H9 (cell line): Measurements from ENCODE around the gene TMEM253. TPM values are rescaled to one million over a fixed set of nuclear protein-coding genes. Genes with fewer than 3 reads are reported as not detected.

ENCODE experiments used
- DNase-seq: peaks from one replicate; pipeline ENCODE4 v3.0.0-alpha.2; 2017
- H2AFZ ChIP-seq: one replicate; pipeline ENCODE4 v1.6.1; 2013; ENCODE audit warnings: mild to moderate bottlenecking, low read length, control low read depth, moderate library complexity
- H2AK5ac ChIP-seq: 2 replicates; pipeline ENCODE4 v1.6.1; 2013; ENCODE audit warnings: low read length, control low read depth, mixed read lengths; ENCODE audit not compliant: insufficient read length
- H2BK120ac ChIP-seq: one replicate; pipeline ENCODE4 v1.6.1; 2013; ENCODE audit warnings: low read depth, mild to moderate bottlenecking, low read length, control low read depth, inconsistent platforms; ENCODE audit not compliant: poor library complexity, severe bottlenecking
- H2BK12ac ChIP-seq: 2 replicates; pipeline ENCODE4 v1.6.1; 2013; ENCODE audit warnings: low read length, control low read depth, mixed read lengths, low read depth; ENCODE audit not compliant: insufficient read length
- H2BK15ac ChIP-seq: 2 replicates; pipeline ENCODE4 v1.6.1; 2013; ENCODE audit warnings: low read depth, low read length, control low read depth
- H2BK20ac ChIP-seq: one replicate; pipeline ENCODE4 v1.6.1; 2013; ENCODE audit warnings: low read depth, mild to moderate bottlenecking, low read length, control low read depth, inconsistent platforms; ENCODE audit not compliant: poor library complexity, severe bottlenecking
- H2BK5ac ChIP-seq: 2 replicates; pipeline ENCODE4 v1.6.1; 2013; ENCODE audit warnings: low read length, control low read depth, mixed read lengths; ENCODE audit not compliant: insufficient read length
- H3K14ac ChIP-seq: 2 replicates; pipeline ENCODE4 v1.6.1; 2013; ENCODE audit warnings: low read length, control low read depth; ENCODE audit not compliant: insufficient read depth
- H3K18ac ChIP-seq: 2 replicates; pipeline ENCODE4 v1.6.1; 2013; ENCODE audit warnings: low read depth, mild to moderate bottlenecking, mixed read lengths, low read length, control low read depth; ENCODE audit not compliant: insufficient read length
- H3K23ac ChIP-seq: 2 replicates; pipeline ENCODE4 v1.6.1; 2013; ENCODE audit warnings: low read length, control low read depth, mixed read lengths, low read depth; ENCODE audit not compliant: insufficient read length
- H3K23me2 ChIP-seq: 2 replicates; pipeline ENCODE4 v1.6.1; 2013; ENCODE audit warnings: low read depth, mild to moderate bottlenecking, mixed read lengths, low read length, control low read depth; ENCODE audit not compliant: insufficient read length, poor library complexity, severe bottlenecking
- H3K27ac ChIP-seq: 2 replicates; pipeline ENCODE4 v1.5.1; 2013; ENCODE audit warnings: low read length, control low read depth, mixed read lengths, low read depth; ENCODE audit not compliant: insufficient read length
- H3K27me3 ChIP-seq: 2 replicates; pipeline ENCODE4 v1.6.1; 2013; ENCODE audit warnings: low read length, control low read depth, inconsistent platforms; ENCODE audit not compliant: insufficient read depth
- H3K4ac ChIP-seq: 2 replicates; pipeline ENCODE4 v1.6.1; 2013; ENCODE audit warnings: low read depth, mild to moderate bottlenecking, control low read depth, inconsistent platforms, low read length, moderate library complexity
- H3K4me1 ChIP-seq: 2 replicates; pipeline ENCODE4 v1.6.1; 2013; ENCODE audit warnings: low read length, control low read depth, inconsistent platforms; ENCODE audit not compliant: insufficient read depth
- H3K4me2 ChIP-seq: 2 replicates; pipeline ENCODE4 v1.6.1; 2013; ENCODE audit warnings: low read length, control low read depth, mixed read lengths; ENCODE audit not compliant: insufficient read length, insufficient read depth
- H3K56ac ChIP-seq: 2 replicates; pipeline ENCODE4 v1.6.1; 2013; ENCODE audit warnings: low read depth, mild to moderate bottlenecking, mixed read lengths, low read length, control low read depth; ENCODE audit not compliant: insufficient read length
- H3K79me1 ChIP-seq: 2 replicates; pipeline ENCODE4 v1.6.1; 2013; ENCODE audit warnings: low read depth, mild to moderate bottlenecking, moderate library complexity, low read length, control low read depth, inconsistent platforms; ENCODE audit not compliant: insufficient read depth, poor library complexity, severe bottlenecking
- H3K79me2 ChIP-seq: 2 replicates; pipeline ENCODE4 v1.6.1; 2013; ENCODE audit warnings: low read length, control low read depth, inconsistent platforms; ENCODE audit not compliant: insufficient read depth
- H3K9ac ChIP-seq: 2 replicates; pipeline ENCODE4 v1.6.1; 2013; ENCODE audit warnings: low read length, control low read depth, mixed read lengths; ENCODE audit not compliant: insufficient read length; ENCODE audit errors: extremely low read depth
- H3K9me3 ChIP-seq: one replicate; pipeline ENCODE4 v1.6.1; 2013; ENCODE audit warnings: low read depth, low read length, inconsistent platforms; ENCODE audit not compliant: control insufficient read depth
- H3T11ph ChIP-seq: one replicate; pipeline ENCODE4 v1.6.1; 2013; ENCODE audit warnings: mild to moderate bottlenecking, low read length, control low read depth, inconsistent platforms
- H4K20me1 ChIP-seq: one replicate; pipeline ENCODE4 v1.6.1; 2013; ENCODE audit not compliant: control insufficient read depth, insufficient read length, insufficient read depth
- H4K5ac ChIP-seq: 2 replicates; pipeline ENCODE4 v1.6.1; 2013; ENCODE audit warnings: low read depth, mild to moderate bottlenecking, mixed read lengths, low read length, control low read depth; ENCODE audit not compliant: insufficient read length
- H4K8ac ChIP-seq: replicated peaks from 2 replicates; pipeline ENCODE4 v1.6.1; 2013; ENCODE audit warnings: low read length, control low read depth, mixed read lengths, low read depth; ENCODE audit not compliant: insufficient read length
- H4K91ac ChIP-seq: 2 replicates; pipeline ENCODE4 v1.6.1; 2013; ENCODE audit warnings: low read depth, mild to moderate bottlenecking, moderate library complexity, mixed read lengths, low read length, control low read depth; ENCODE audit not compliant: insufficient read length
- H3K27ac Mint-ChIP-seq, 3 experiments: 2 replicates in 2 of 3; 3 replicates in 1 of 3; pipeline ENCODE4 v1.8.0; 2020 to 2021; ENCODE audit warnings: mixed read lengths in 3 of 3, mild to moderate bottlenecking in 1 of 3, moderate library complexity in 1 of 3
- H3K27me3 Mint-ChIP-seq: 2 replicates; pipeline ENCODE4 v1.8.0; 2021; ENCODE audit warnings: low read depth, mild to moderate bottlenecking, moderate library complexity, mixed read lengths
- H3K36me3 Mint-ChIP-seq, 3 experiments: 2 replicates in 2 of 3; 3 replicates in 1 of 3; pipeline ENCODE4 v1.8.0; 2020 to 2021; ENCODE audit warnings: low read depth in 3 of 3, mixed read lengths in 3 of 3; ENCODE audit not compliant: insufficient read depth in 1 of 3
- H3K4me1 Mint-ChIP-seq, 2 experiments: 2 replicates each; pipeline ENCODE4 v1.8.0; 2020; ENCODE audit warnings: mixed read lengths in 2 of 2
- H3K4me3 Mint-ChIP-seq, 2 experiments: 2 replicates in 1 of 2; 3 replicates in 1 of 2; pipeline ENCODE4 v1.8.0; 2020 to 2021; ENCODE audit warnings: mild to moderate bottlenecking in 2 of 2, mixed read lengths in 2 of 2, moderate library complexity in 1 of 2
- H3K9me3 Mint-ChIP-seq, 2 experiments: 2 replicates in 1 of 2; 3 replicates in 1 of 2; pipeline ENCODE4 v1.8.0; 2020; ENCODE audit warnings: mild to moderate bottlenecking in 2 of 2, mixed read lengths in 2 of 2, moderate library complexity in 1 of 2
- CTCF ChIP-seq: fragments of 200-600 bp; sonication (generic); conservative IDR thresholded peaks from 3 replicates; pipeline ENCODE4 v1.8.0; 2021; ENCODE audit warnings: antibody characterized with exemption, mild to moderate bottlenecking
- total RNA-seq: library from RNA; stranded (reverse); gene quantifications from 2 replicates; pipeline ENCODE4 v1.2.1, GENCODE V29; 2021

TMEM253 gene
- total RNA-seq, 1 experiment from 2014 or later: 2.2 TPM

GRCh38 chr14:21145437-21145836 is 44.6 kb downstream of the TMEM253 start:
- TF ChIP-seq CTCF: no peak
- H3K9me3 ChIP-seq: no peaks in the 10 kb centered on the region

More at GRCh38 chr14:21145437-21145836, 44.6 kb downstream of the TMEM253 start:
- no peak overlapping the region for H3K23ac ChIP-seq
- no peak overlapping the region for H3K14ac ChIP-seq
- no peak overlapping the region for H2BK15ac ChIP-seq
- no peak overlapping the region for H4K5ac ChIP-seq
- no peak overlapping the region for H4K91ac ChIP-seq
- H3T11ph ChIP-seq: no peak overlapping the region
- H3K79me1 ChIP-seq: no peaks in the 10 kb centered on the region
- no peak overlapping the region for H2BK120ac ChIP-seq
- H3K18ac ChIP-seq: no peak overlapping the region
- no peak overlapping the region for H3K4ac ChIP-seq
- no peak overlapping the region for H4K8ac ChIP-seq
- no peak overlapping the region for H2BK20ac ChIP-seq
- H2AK5ac ChIP-seq: no peak overlapping the region
- no peak overlapping the region for H3K27ac Mint-ChIP-seq
- H3K4me3 Mint-ChIP-seq: no peak overlapping the region
- no peaks in the 10 kb centered on the region for H3K27me3 ChIP-seq
- no peaks in the 10 kb centered on the region for H3K23me2 ChIP-seq
- no peak overlapping the region for H3K4me2 ChIP-seq
- no peak overlapping the region for H2BK12ac ChIP-seq
- H3K27me3 Mint-ChIP-seq: peaks cover 5% of the 10 kb centered on the region
- H3K4me1 Mint-ChIP-seq: no peaks in the 10 kb centered on the region
- H3K27ac ChIP-seq: no peak overlapping the region
- peaks cover 10 to 17% of the 10 kb centered on the region in 2 experiments; a peak in 4 of 5 replicates for H3K9me3 Mint-ChIP-seq
- no peaks in the 10 kb centered on the region for H3K4me1 ChIP-seq
- no peak overlapping the region for H3K56ac ChIP-seq
- H2AFZ ChIP-seq: no peak overlapping the region
- H3K36me3 Mint-ChIP-seq: no peaks in the 10 kb centered on the region; a peak in 1 of 7 replicates
- DNase-seq: no peak
- H3K9ac ChIP-seq: no peak overlapping the region
- no peak overlapping the region for H2BK5ac ChIP-seq
- H3K79me2 ChIP-seq: no peaks in the 10 kb centered on the region
- no peaks in the 10 kb centered on the region for H4K20me1 ChIP-seq
